ENCODE results near the gene SERPINE2. TPM values are rescaled to one million over a fixed set of nuclear protein-coding genes. Genes with fewer than 3 reads are reported as not detected.

The SERPINE2 gene
- total RNA-seq, 1 experiment from 2014 or later: 3.8 TPM

DNA sequence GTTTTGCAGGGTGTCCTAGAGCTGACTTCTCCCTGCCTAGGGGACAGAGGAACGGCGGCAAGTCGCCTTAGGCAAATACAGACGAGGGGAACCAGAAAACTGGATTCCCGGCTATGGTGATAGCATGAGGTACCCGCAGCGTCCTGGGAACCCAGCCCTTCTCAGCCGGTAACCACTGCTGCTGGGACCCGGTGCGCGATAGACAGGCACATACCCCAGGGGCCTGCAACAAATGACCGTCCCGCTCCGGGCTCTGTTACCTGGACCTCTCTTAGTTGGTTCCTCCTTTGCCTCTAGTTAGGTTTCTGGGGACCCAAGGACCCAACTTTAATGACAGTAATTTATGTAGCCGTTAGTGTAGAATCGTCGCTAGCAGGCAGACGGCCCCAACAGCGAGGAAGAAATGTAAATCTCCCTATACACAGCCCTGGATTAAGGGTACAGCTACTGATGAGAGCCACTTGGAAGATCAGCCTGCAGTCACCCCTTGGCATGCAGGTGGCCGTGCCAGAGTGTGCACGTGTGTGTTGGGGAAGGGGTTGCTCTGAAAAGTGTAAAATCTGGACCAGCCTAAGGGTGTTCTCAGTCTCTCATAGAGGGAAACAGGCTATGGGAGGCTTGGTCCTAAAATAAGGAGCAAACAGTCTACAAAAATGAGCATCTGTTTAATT is 819 bp upstream of the SERPINE2 start:
- Histone ChIP-seq H3K4me1 (peaks cover 7% of the 10 kb centered on the region), H3K27me3 (replicated peaks; ENCODE audit: control insufficient read depth, insufficient read depth, low read length) (peaks cover 6% of the 10 kb centered on the region), H3K36me3 (ENCODE audit: control insufficient read depth, insufficient read depth, low read length) (no peaks in the 10 kb centered on the region), H3K9me3 (no peaks in the 10 kb centered on the region), H3K4me3 (ENCODE audit: low read depth, low read length) (peak overlapping the region; percentile 48)
- peaks cover 10% of the 10 kb centered on the region for H3K9me3 Mint-ChIP-seq (ENCODE audit: unreplicated experiment)
- intact Hi-C loops (cut with micrococcal nuclease; ENCODE audit: unreplicated experiment): loop anchor here (1.0 to 2.0 kb wide), 3 partner anchors 31 to 244 kb away; no protein-coding TSS in a partner anchor
- CTCF ChIA-PET: interaction anchor here (1.4 kb wide), 1 partner anchor 46 kb away, joined by 4 read pairs; no protein-coding TSS in a partner anchor
- peak overlapping the region; percentile 52 for H3K4me3 Mint-ChIP-seq (ENCODE audit: unreplicated experiment)
- TF ChIP-seq, protein P1, sequence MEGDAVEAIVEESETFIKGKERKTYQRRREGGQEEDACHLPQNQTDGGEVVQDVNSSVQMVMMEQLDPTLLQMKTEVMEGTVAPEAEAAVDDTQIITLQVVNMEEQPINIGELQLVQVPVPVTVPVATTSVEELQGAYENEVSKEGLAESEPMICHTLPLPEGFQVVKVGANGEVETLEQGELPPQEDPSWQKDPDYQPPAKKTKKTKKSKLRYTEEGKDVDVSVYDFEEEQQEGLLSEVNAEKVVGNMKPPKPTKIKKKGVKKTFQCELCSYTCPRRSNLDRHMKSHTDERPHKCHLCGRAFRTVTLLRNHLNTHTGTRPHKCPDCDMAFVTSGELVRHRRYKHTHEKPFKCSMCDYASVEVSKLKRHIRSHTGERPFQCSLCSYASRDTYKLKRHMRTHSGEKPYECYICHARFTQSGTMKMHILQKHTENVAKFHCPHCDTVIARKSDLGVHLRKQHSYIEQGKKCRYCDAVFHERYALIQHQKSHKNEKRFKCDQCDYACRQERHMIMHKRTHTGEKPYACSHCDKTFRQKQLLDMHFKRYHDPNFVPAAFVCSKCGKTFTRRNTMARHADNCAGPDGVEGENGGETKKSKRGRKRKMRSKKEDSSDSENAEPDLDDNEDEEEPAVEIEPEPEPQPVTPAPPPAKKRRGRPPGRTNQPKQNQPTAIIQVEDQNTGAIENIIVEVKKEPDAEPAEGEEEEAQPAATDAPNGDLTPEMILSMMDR (IDR thresholded peaks at IDR 0.05; ENCODE audit: insufficient read depth in 1 of 2, low read depth in 1 of 2, low read length in 1 of 2, severe bottlenecking in 1 of 2, unreplicated experiment in 1 of 2): no peak
- BruUV-seq (replicated peaks): no TSS peak
- no peak overlapping the region for H3K27ac Mint-ChIP-seq (ENCODE audit: unreplicated experiment)
- no peaks in the 10 kb centered on the region for H3K36me3 Mint-ChIP-seq (ENCODE audit: insufficient read depth, unreplicated experiment)
- peaks cover 51% of the 10 kb centered on the region for H3K27me3 Mint-ChIP-seq (ENCODE audit: insufficient read depth, unreplicated experiment)
- H3K4me1 Mint-ChIP-seq (ENCODE audit: low read depth, unreplicated experiment): peaks cover 7% of the 10 kb centered on the region
- no peak for DNase-seq
- POLR2A ChIA-PET: no interaction called here

DNA sequence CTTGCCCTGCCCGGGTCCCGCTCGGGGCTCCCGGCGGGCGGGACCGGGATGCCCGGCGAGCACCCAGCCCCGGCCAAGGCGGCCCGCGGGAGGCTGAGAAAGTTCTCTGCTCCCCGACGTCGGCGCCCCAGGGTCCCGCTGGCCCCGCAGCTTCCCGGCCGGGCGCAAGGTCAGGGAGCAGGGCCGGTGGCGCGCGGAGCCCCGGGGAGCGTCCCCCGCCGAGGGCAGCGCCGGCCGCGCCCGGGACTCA is 331 bp downstream of the SERPINE2 start:
- H3K4me1 Mint-ChIP-seq (ENCODE audit: low read depth, unreplicated experiment): peaks cover 7% of the 10 kb centered on the region
- TF ChIP-seq, protein P1 (IDR thresholded peaks at IDR 0.05; ENCODE audit: insufficient read depth in 1 of 2, low read depth in 1 of 2, low read length in 1 of 2, severe bottlenecking in 1 of 2, unreplicated experiment in 1 of 2): no peak
- H3K4me1 ChIP-seq: peaks cover 7% of the 10 kb centered on the region
- no peaks in the 10 kb centered on the region for H3K36me3 ChIP-seq (ENCODE audit: control insufficient read depth, insufficient read depth, low read length)
- BruUV-seq (replicated peaks): no TSS peak
- ChIA-PET POLR2A (no interaction called here), CTCF (interaction anchor here (0.5 to 1.4 kb wide), 2 partner anchors 45 to 211 kb away, joined by 3 to 4 read pairs; no protein-coding TSS in a partner anchor)
- intact Hi-C loops (cut with micrococcal nuclease; ENCODE audit: unreplicated experiment): loop anchor here (1.0 to 2.0 kb wide), 3 partner anchors 30 to 246 kb away; no protein-coding TSS in a partner anchor
- no peak overlapping the region for H3K27ac Mint-ChIP-seq (ENCODE audit: unreplicated experiment)
- peaks cover 46% of the 10 kb centered on the region for H3K27me3 Mint-ChIP-seq (ENCODE audit: insufficient read depth, unreplicated experiment)
- H3K27me3 ChIP-seq (replicated peaks; ENCODE audit: control insufficient read depth, insufficient read depth, low read length): peaks cover 6% of the 10 kb centered on the region
- peak overlapping the region; percentile 48 for H3K4me3 ChIP-seq (ENCODE audit: low read depth, low read length)
- H3K4me3 Mint-ChIP-seq (ENCODE audit: unreplicated experiment): peak overlapping the region; percentile 66
- no peaks in the 10 kb centered on the region for H3K9me3 ChIP-seq
- no peak for DNase-seq
- no peaks in the 10 kb centered on the region for H3K36me3 Mint-ChIP-seq (ENCODE audit: insufficient read depth, unreplicated experiment)
- no peaks in the 10 kb centered on the region for H3K9me3 Mint-ChIP-seq (ENCODE audit: unreplicated experiment)

GRCh38 chr2:224038049-224038829 is 847 bp downstream of the SERPINE2 start:
- peaks cover 43% of the 10 kb centered on the region for H3K27me3 Mint-ChIP-seq (ENCODE audit: insufficient read depth, unreplicated experiment)
- no peaks in the 10 kb centered on the region for H3K36me3 Mint-ChIP-seq (ENCODE audit: insufficient read depth, unreplicated experiment)
- no peaks in the 10 kb centered on the region; the same call in 1 of the 2 replicates for H3K9me3 ChIP-seq
- peak overlapping the region; percentile 48 for H3K4me3 ChIP-seq (ENCODE audit: low read depth, low read length)
- peaks cover 7% of the 10 kb centered on the region for H3K4me1 ChIP-seq
- no peaks in the 10 kb centered on the region for H3K9me3 Mint-ChIP-seq (ENCODE audit: unreplicated experiment)
- H3K27me3 ChIP-seq (replicated peaks; ENCODE audit: control insufficient read depth, insufficient read depth, low read length): peaks cover 6% of the 10 kb centered on the region
- ChIA-PET POLR2A (no interaction called here), CTCF (interaction anchor here (0.5 to 1.4 kb wide), 2 partner anchors 44 to 210 kb away, joined by 3 to 4 read pairs; no protein-coding TSS in a partner anchor)
- BruUV-seq (replicated peaks): TSS peak; percentile 53
- intact Hi-C loops (cut with micrococcal nuclease; ENCODE audit: unreplicated experiment): loop anchor here (2.0 kb wide), 1 partner anchor 29 kb away; no protein-coding TSS in a partner anchor
- no peak overlapping the region for H3K27ac Mint-ChIP-seq (ENCODE audit: unreplicated experiment)
- TF ChIP-seq, protein P1 (IDR thresholded peaks at IDR 0.05; ENCODE audit: insufficient read depth in 1 of 2, low read depth in 1 of 2, low read length in 1 of 2, severe bottlenecking in 1 of 2, unreplicated experiment in 1 of 2): no peak
- peak overlapping the region; percentile 66 for H3K4me3 Mint-ChIP-seq (ENCODE audit: unreplicated experiment)
- H3K36me3 ChIP-seq (ENCODE audit: control insufficient read depth, insufficient read depth, low read length): no peaks in the 10 kb centered on the region
- DNase-seq: peak in 1 of 2 experiments; percentile 53
- H3K4me1 Mint-ChIP-seq (ENCODE audit: low read depth, unreplicated experiment): peaks cover 7% of the 10 kb centered on the region
